ENCODE measurements around the gene UHRF2.
"Not testable (repeated sequence)": the region's sequence is repeated elsewhere in the genome, so short reads cannot be mapped to it uniquely, and the experiment has no call there.

The UHRF2 gene, protein sequence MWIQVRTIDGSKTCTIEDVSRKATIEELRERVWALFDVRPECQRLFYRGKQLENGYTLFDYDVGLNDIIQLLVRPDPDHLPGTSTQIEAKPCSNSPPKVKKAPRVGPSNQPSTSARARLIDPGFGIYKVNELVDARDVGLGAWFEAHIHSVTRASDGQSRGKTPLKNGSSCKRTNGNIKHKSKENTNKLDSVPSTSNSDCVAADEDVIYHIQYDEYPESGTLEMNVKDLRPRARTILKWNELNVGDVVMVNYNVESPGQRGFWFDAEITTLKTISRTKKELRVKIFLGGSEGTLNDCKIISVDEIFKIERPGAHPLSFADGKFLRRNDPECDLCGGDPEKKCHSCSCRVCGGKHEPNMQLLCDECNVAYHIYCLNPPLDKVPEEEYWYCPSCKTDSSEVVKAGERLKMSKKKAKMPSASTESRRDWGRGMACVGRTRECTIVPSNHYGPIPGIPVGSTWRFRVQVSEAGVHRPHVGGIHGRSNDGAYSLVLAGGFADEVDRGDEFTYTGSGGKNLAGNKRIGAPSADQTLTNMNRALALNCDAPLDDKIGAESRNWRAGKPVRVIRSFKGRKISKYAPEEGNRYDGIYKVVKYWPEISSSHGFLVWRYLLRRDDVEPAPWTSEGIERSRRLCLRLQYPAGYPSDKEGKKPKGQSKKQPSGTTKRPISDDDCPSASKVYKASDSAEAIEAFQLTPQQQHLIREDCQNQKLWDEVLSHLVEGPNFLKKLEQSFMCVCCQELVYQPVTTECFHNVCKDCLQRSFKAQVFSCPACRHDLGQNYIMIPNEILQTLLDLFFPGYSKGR

GRCh38 chr9:6412487-6413364, at the start of gene UHRF2:
TSS of gene UHRF2 (plus strand) at chr9:6413199. CDS start at chr9:6413491, 292 bp downstream.
- H3K36me3 Mint-ChIP-seq, result peaks cover 5% of the 10 kb centered on the region
- H3K27me3 Mint-ChIP-seq, result no peaks in the 10 kb centered on the region
- DNase-seq (ENCODE audit: low spot score in 2 of 2) (peak; percentile 92 to 97), ATAC-seq (ENCODE audit: low read depth) (peak; percentile 83)
- H3K27ac Mint-ChIP-seq, result peak within 1 kb of the TSS; percentile 92
- H3K9me3 Mint-ChIP-seq, result no peaks in the 10 kb centered on the region
- H3K4me1 Mint-ChIP-seq, result peaks cover 35% of the 10 kb centered on the region
- H3K4me3 Mint-ChIP-seq, result peak within 1 kb of the TSS; percentile 92

GRCh38 chr9:6367128-6367890, 45.7 kb upstream of the UHRF2 start:
- no peak for DNase-seq (ENCODE audit: low spot score in 2 of 2)
- H3K36me3 Mint-ChIP-seq, result peaks cover 2% of the 10 kb centered on the region
- no peak overlapping the region for H3K4me3 Mint-ChIP-seq
- ATAC-seq (ENCODE audit: low read depth), result no peak
- H3K4me1 Mint-ChIP-seq, result no peaks in the 10 kb centered on the region
- peaks cover 2% of the 10 kb centered on the region for H3K9me3 Mint-ChIP-seq
- no peak overlapping the region for H3K27ac Mint-ChIP-seq
- H3K27me3 Mint-ChIP-seq, result peaks cover 6% of the 10 kb centered on the region

- peaks cover 2% of the 10 kb centered on the region for H3K9me3 Mint-ChIP-seq
- H3K27me3 Mint-ChIP-seq, result peaks cover 3% of the 10 kb centered on the region
- DNase-seq (ENCODE audit: low spot score in 2 of 2) (no peak), ATAC-seq (ENCODE audit: low read depth) (no peak)
- no peak overlapping the region for H3K27ac Mint-ChIP-seq
- no peaks in the 10 kb centered on the region for H3K4me1 Mint-ChIP-seq
- H3K4me3 Mint-ChIP-seq, result no peak overlapping the region
- peaks cover 2% of the 10 kb centered on the region for H3K36me3 Mint-ChIP-seq
Measured at GRCh38 chr9:6368831-6369230, 44.2 kb upstream of the UHRF2 start.

GRCh38 chr9:6381477-6382012, 31.5 kb upstream of the UHRF2 start:
- not testable (repeated sequence) for H3K27me3 Mint-ChIP-seq; ATAC-seq (ENCODE audit: low read depth); H3K27ac Mint-ChIP-seq; H3K36me3 Mint-ChIP-seq; H3K4me1 Mint-ChIP-seq; H3K4me3 Mint-ChIP-seq; DNase-seq (ENCODE audit: low spot score in 2 of 2); H3K9me3 Mint-ChIP-seq

DNA sequence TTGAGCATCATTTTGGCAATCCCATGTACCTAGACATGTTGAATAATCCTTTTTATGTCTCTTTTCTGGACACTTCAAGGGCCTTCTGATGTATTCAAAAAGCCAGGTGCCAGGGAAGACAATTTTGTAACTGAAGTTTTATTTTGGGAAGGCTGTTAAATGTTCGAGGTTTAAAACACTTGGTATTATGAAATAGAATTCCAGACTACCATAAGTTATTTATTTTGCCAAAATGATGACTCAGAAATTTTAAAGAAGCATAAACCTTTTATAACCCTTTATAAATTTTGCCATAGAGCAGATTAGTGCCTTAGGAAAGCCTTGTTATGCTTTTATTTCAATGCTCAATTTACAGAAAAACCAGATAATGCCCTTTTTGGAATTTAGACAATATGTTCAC, 30.3 kb upstream of the UHRF2 start:
- H3K27ac Mint-ChIP-seq, result no peak overlapping the region
- H3K27me3 Mint-ChIP-seq, result no peaks in the 10 kb centered on the region
- H3K4me1 Mint-ChIP-seq, result peaks cover 6% of the 10 kb centered on the region
- no peaks in the 10 kb centered on the region for H3K36me3 Mint-ChIP-seq
- H3K4me3 Mint-ChIP-seq, result no peak overlapping the region
- DNase-seq (ENCODE audit: low spot score in 2 of 2) (no peak), ATAC-seq (ENCODE audit: low read depth) (no peak)
- H3K9me3 Mint-ChIP-seq, result peaks cover 1% of the 10 kb centered on the region

DNA sequence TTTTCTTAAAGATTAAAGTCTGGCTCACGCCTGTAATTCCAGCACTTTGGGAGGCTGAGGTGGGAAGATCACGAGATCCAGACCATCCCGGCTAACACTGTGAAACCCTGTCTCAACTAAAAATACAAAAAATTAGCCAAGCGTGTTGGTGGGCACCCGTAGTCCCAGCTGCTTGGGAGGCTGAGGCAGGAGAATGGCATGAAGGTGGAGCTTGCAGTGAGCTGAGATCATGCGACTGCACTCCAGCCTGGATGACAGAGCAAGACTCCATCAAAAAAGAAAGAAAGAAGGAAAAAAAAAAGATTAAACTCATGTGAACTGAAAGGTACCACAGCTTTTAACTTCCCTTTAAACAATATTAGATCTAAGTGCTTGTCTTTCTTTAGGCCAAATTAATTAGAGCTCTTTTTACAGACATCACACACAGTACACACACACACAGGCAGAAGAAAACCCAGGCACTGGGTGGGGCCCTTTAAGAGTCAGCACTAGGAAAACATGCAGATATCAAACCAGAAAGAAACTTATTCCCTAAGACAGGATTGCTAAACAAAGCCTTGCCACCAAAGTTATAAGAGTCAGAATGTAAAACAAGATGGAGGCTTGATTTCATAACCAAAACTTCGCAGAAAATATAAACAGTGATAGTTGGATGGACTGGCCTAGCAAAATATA, 29.3 kb upstream of the UHRF2 start:
- H3K4me3 Mint-ChIP-seq, result no peak overlapping the region
- no peak overlapping the region for H3K27ac Mint-ChIP-seq
- peaks cover 6% of the 10 kb centered on the region for H3K4me1 Mint-ChIP-seq
- DNase-seq (ENCODE audit: low spot score in 2 of 2), result no peak
- peaks cover 1% of the 10 kb centered on the region for H3K9me3 Mint-ChIP-seq
- no peaks in the 10 kb centered on the region for H3K36me3 Mint-ChIP-seq
- H3K27me3 Mint-ChIP-seq, result no peaks in the 10 kb centered on the region
- no peak for ATAC-seq (ENCODE audit: low read depth)

DNA sequence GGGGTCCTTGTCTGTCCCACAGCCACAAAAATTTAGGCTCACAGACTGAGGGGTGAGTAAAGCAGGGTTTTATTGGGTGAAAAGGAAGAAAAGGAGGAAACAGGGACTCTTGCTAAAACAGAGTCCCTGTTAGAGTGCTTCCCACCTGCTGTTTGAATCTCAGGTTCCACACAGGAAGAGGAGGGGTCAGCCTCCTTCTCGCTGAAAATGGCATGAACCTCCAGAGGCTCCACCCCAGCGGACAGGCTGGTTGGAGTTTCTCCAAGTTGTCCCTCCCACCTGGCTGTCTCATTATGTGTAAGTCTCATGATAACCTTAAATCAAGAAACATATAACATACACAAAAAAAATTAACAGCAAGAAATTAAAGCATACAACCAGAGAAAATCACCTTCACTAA, 28.3 kb upstream of the UHRF2 start:
- ATAC-seq (ENCODE audit: low read depth), result no peak
- DNase-seq (ENCODE audit: low spot score in 2 of 2), result no peak
- H3K9me3 Mint-ChIP-seq, result peaks cover 1% of the 10 kb centered on the region
- H3K27ac Mint-ChIP-seq, result no peak overlapping the region
- H3K4me1 Mint-ChIP-seq, result peaks cover 6% of the 10 kb centered on the region
- no peaks in the 10 kb centered on the region for H3K27me3 Mint-ChIP-seq
- H3K36me3 Mint-ChIP-seq, result no peaks in the 10 kb centered on the region
- H3K4me3 Mint-ChIP-seq, result no peak overlapping the region

- Mint-ChIP-seq H3K27me3 (peaks cover 2% of the 10 kb centered on the region), H3K9me3 (peaks cover 1% of the 10 kb centered on the region), H3K36me3 (no peaks in the 10 kb centered on the region), H3K4me1 (no peaks in the 10 kb centered on the region), H3K27ac (no peak overlapping the region), H3K4me3 (no peak overlapping the region)
- no peak for DNase-seq (ENCODE audit: low spot score in 2 of 2)
- no peak for ATAC-seq (ENCODE audit: low read depth)
Measured at GRCh38 chr9:6399071-6399470, 13.9 kb upstream of the UHRF2 start.

DNA sequence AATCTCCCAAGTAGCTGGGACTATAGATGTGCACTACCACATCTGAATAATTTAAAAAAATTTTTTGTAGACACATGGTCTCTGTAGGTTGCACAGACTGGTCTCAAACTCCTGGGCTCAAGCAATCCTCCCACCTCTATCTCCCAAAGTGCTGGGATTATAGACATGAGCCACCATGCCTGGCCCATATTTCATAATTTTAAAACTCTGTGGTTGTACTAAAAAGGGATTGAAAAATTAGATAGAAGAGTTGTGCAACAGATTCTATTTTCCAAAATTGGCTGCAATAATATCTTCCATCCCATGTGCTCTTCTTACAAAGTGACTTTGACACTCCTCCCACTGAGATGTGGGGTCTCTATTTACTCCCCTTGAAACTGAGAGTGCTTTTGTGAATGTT, 7.6 kb upstream of the UHRF2 start:
- DNase-seq (ENCODE audit: low spot score in 2 of 2), result no peak
- no peaks in the 10 kb centered on the region for H3K36me3 Mint-ChIP-seq
- H3K9me3 Mint-ChIP-seq, result peaks cover 1% of the 10 kb centered on the region
- ATAC-seq (ENCODE audit: low read depth), result no peak
- no peak overlapping the region for H3K4me3 Mint-ChIP-seq
- H3K4me1 Mint-ChIP-seq, result peaks cover 10% of the 10 kb centered on the region
- H3K27me3 Mint-ChIP-seq, result no peaks in the 10 kb centered on the region
- no peak overlapping the region for H3K27ac Mint-ChIP-seq

GRCh38 chr9:6407778-6408177, 5.2 kb upstream of the UHRF2 start:
- Mint-ChIP-seq H3K27me3 (no peaks in the 10 kb centered on the region), H3K4me3 (no peak overlapping the region), H3K9me3 (no peaks in the 10 kb centered on the region), H3K27ac (no peak overlapping the region), H3K4me1 (peaks cover 14% of the 10 kb centered on the region), H3K36me3 (no peaks in the 10 kb centered on the region)
- ATAC-seq (ENCODE audit: low read depth) (no peak), DNase-seq (ENCODE audit: low spot score in 2 of 2) (no peak)

- Mint-ChIP-seq H3K4me3 (no peak overlapping the region), H3K36me3 (no peaks in the 10 kb centered on the region), H3K27me3 (no peaks in the 10 kb centered on the region), H3K4me1 (peaks cover 14% of the 10 kb centered on the region), H3K9me3 (no peaks in the 10 kb centered on the region), H3K27ac (no peak overlapping the region)
- DNase-seq (ENCODE audit: low spot score in 2 of 2) (no peak), ATAC-seq (ENCODE audit: low read depth) (no peak)
Measured at GRCh38 chr9:6408320-6408719, 4.7 kb upstream of the UHRF2 start.

GRCh38 chr9:6409811-6410210, 3.2 kb upstream of the UHRF2 start:
- no peak overlapping the region for H3K27ac Mint-ChIP-seq
- H3K36me3 Mint-ChIP-seq, result no peaks in the 10 kb centered on the region
- ATAC-seq (ENCODE audit: low read depth) (no peak), DNase-seq (ENCODE audit: low spot score in 2 of 2) (no peak)
- H3K4me3 Mint-ChIP-seq, result no peak overlapping the region
- H3K4me1 Mint-ChIP-seq, result peaks cover 23% of the 10 kb centered on the region
- H3K27me3 Mint-ChIP-seq, result no peaks in the 10 kb centered on the region
- no peaks in the 10 kb centered on the region for H3K9me3 Mint-ChIP-seq

- H3K27ac Mint-ChIP-seq, result no peak overlapping the region
- H3K9me3 Mint-ChIP-seq, result no peaks in the 10 kb centered on the region
Measured at GRCh38 chr9:6410633-6411032, 2.4 kb upstream of the UHRF2 start.

More at GRCh38 chr9:6410633-6411032, 2.4 kb upstream of the UHRF2 start:
- ATAC-seq (ENCODE audit: low read depth) (no peak), DNase-seq (ENCODE audit: low spot score in 2 of 2) (no peak)
- peaks cover 24% of the 10 kb centered on the region for H3K4me1 Mint-ChIP-seq
- no peak overlapping the region for H3K4me3 Mint-ChIP-seq
- H3K27me3 Mint-ChIP-seq, result no peaks in the 10 kb centered on the region
- no peaks in the 10 kb centered on the region for H3K36me3 Mint-ChIP-seq
